Right atrium auricular region (tissue), 2 donors: ENCODE data around the gene HMGB1. TPM values are rescaled to one million over a fixed set of nuclear protein-coding genes. Genes with fewer than 3 reads are reported as not detected.
"Not testable (repeated sequence)": the region's sequence is repeated elsewhere in the genome, so short reads cannot be mapped to it uniquely, and the experiment has no call there.

Experiments
- DNase-seq: peaks from one replicate; pipeline ENCODE4 v3.0.0-alpha.2; 2019; ENCODE audit warnings: low spot score
- H3K27ac ChIP-seq, 2 donors: fragments of 200-600 bp; sonication (generic); 1 replicate in 1 of 2; 2 replicates in 1 of 2; pipeline ENCODE4 v1.5.1; 2016 to 2019
- H3K27me3 ChIP-seq, 2 donors: fragments of 200-600 bp; sonication (generic); one replicate each; pipeline versions ENCODE4 v1.5.1 to v1.6.0; 2017 to 2019
- H3K36me3 ChIP-seq: fragments of 200-600 bp; sonication (generic); one replicate; pipeline ENCODE4 v1.5.1; 2016
- H3K4me1 ChIP-seq, 2 donors: fragments of 200-600 bp; sonication (generic); one replicate each; pipeline versions ENCODE4 v1.5.1 to v1.6.0; 2017 to 2019
- H3K4me3 ChIP-seq, 2 donors: fragments of 200-600 bp; sonication (generic); 1 replicate in 1 of 2; 2 replicates in 1 of 2; pipeline ENCODE4 v1.5.1; 2017 to 2019; ENCODE audit warnings: mild to moderate bottlenecking in 1 of 2, moderate library complexity in 1 of 2
- H3K9me3 ChIP-seq, 2 donors: fragments of 200-600 bp; sonication (generic); one replicate each; pipeline ENCODE4 v1.5.1; 2019
- CTCF ChIP-seq, 2 donors: fragments of 200-600 bp; sonication (generic); IDR thresholded peaks; one replicate each; pipeline ENCODE4 v1.5.1; 2019; ENCODE audit warnings: antibody characterized with exemption in 2 of 2
- total RNA-seq, 2 donors: library from RNA; depleted of rRNA; stranded (reverse); fragments of >200 nt; gene quantifications; one replicate each; pipeline ENCODE4 v1.1.0, GENCODE V29; 2016

Gene HMGB1
- total RNA-seq, 2 donors from 2014 or later: 133 to 190 TPM

DNA sequence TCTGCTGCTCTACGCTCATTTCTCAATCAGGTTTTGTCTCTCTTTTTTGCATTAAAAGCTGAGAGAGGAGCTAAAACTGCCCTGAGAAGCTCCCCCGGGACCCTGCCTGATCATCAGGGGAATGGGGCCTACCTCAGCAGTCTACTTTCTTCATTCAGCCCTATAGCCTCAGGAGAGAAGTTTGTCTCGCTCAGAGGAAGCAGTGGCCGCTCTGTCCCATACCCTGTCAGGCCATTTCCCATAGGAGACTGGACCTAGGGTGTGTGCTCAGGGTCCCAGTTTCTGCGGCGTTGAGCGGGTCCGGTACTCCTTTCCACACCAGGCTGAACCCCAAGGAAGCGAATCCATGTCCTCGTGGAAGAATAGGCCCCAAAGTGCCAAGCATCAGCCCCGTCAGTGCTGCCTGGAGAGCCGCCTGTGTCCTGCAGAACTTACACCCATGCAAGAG lies 21.8 kb downstream of the HMGB1 start:
- Histone ChIP-seq H3K27ac (no peak overlapping the region), H3K36me3 (no peaks in the 10 kb centered on the region), H3K4me1 (peaks cover 0 to 16% of the 10 kb centered on the region in 2 donors), H3K9me3 (no peaks in the 10 kb centered on the region), H3K4me3 (no peak overlapping the region), H3K27me3 (no peaks in the 10 kb centered on the region)
- DNase-seq: no peak
- no peak for TF ChIP-seq CTCF (IDR thresholded peaks at IDR 0.05)

- peaks cover 0 to 16% of the 10 kb centered on the region in 2 donors for H3K4me1 ChIP-seq
- DNase-seq, H3K27me3 ChIP-seq, H3K4me3 ChIP-seq, H3K27ac ChIP-seq, H3K36me3 ChIP-seq, H3K9me3 ChIP-seq: not testable (repeated sequence)
Measured at GRCh38 chr13:30443491-30443890, 22.2 kb downstream of the HMGB1 start.

DNA sequence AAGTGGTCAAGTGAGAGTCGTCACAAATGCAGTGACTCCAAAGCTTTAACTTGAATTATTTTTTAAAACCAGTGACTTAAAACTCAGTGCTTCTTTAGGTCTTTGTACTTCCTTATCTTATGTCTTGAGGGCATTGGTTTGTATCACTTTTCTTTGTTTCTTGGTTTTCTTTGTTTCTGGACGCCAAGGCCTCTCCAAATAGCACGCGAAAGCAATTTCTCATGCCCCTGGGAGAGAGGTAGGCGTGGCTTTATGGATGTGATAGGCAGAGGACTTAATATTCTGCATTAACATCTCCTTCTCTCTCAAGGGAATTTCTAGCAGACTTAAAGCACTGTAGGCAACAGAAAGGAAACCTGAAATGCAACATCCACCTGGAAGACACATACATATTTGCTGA lies 22.8 kb downstream of the HMGB1 start:
- Histone ChIP-seq H3K4me1 (peaks cover 0 to 16% of the 10 kb centered on the region in 2 donors), H3K27me3 (no peaks in the 10 kb centered on the region), H3K27ac (no peak overlapping the region), H3K9me3 (no peaks in the 10 kb centered on the region), H3K36me3 (no peaks in the 10 kb centered on the region), H3K4me3 (no peak overlapping the region)
- DNase-seq: no peak
- no peak for TF ChIP-seq CTCF (IDR thresholded peaks at IDR 0.05)

- TF ChIP-seq CTCF (IDR thresholded peaks at IDR 0.05): no peak
- no peak overlapping the region for H3K4me3 ChIP-seq
- peaks cover 0 to 12% of the 10 kb centered on the region in 2 donors for H3K4me1 ChIP-seq
- H3K9me3 ChIP-seq: no peaks in the 10 kb centered on the region
- H3K36me3 ChIP-seq: no peaks in the 10 kb centered on the region
- no peak overlapping the region for H3K27ac ChIP-seq
- DNase-seq: no peak
- H3K27me3 ChIP-seq: no peaks in the 10 kb centered on the region
Measured at GRCh38 chr13:30440910-30441703, 24.6 kb downstream of the HMGB1 start.

- no peak for TF ChIP-seq CTCF (IDR thresholded peaks at IDR 0.05)
- Histone ChIP-seq H3K9me3 (no peaks in the 10 kb centered on the region), H3K27ac (no peak overlapping the region), H3K4me1 (no peaks in the 10 kb centered on the region), H3K27me3 (no peaks in the 10 kb centered on the region), H3K4me3 (no peak overlapping the region), H3K36me3 (no peaks in the 10 kb centered on the region)
- DNase-seq: no peak
Measured at GRCh38 chr13:30438286-30438685, 27.4 kb downstream of the HMGB1 start.

GRCh38 chr13:30437177-30437576 lies 28.6 kb downstream of the HMGB1 start:
- Histone ChIP-seq H3K27ac (no peak overlapping the region), H3K36me3 (no peaks in the 10 kb centered on the region), H3K9me3 (no peaks in the 10 kb centered on the region), H3K4me3 (no peak overlapping the region), H3K27me3 (no peaks in the 10 kb centered on the region), H3K4me1 (no peaks in the 10 kb centered on the region)
- TF ChIP-seq CTCF (IDR thresholded peaks at IDR 0.05): no peak
- no peak for DNase-seq
